Heart left ventricle (tissue), 16 donors: Measurements from ENCODE around the gene PPFIA3. TPM values are rescaled to one million over a fixed set of nuclear protein-coding genes. Genes with fewer than 3 reads are reported as not detected.
A peak's percentile ranks its signal among the peaks of the same experiment; 100 is the strongest.

ENCODE experiments used
- ATAC-seq, 4 donors: fragments of 200-7000 bp; cut with Tn5 transposase; one replicate each; pipeline ENCODE4 v1.9.1; 2020 to 2022; ENCODE audit warnings: moderate library complexity in 4 of 4, mild to moderate bottlenecking in 3 of 4, moderate number of reproducible peaks in 1 of 4
- DNase-seq, 5 donors: peaks; one replicate each; pipeline ENCODE4 v3.0.0-alpha.2; 2020
- H3K27ac ChIP-seq, 12 donors: fragments of 200-600 bp; sonication (generic) in 4 of 12; one replicate each; pipeline versions ENCODE4 v1.5.0 to v1.8.0; 2016 to 2022; ENCODE audit warnings: mild to moderate bottlenecking in 2 of 12
- H3K27me3 ChIP-seq, 9 donors: fragments of 200-600 bp; sonication (generic) in 2 of 9; one replicate each; pipeline versions ENCODE4 v1.5.1 to v1.8.0; 2016 to 2022; ENCODE audit warnings: mild to moderate bottlenecking in 3 of 9
- H3K36me3 ChIP-seq, 9 donors: fragments of 200-600 bp; sonication (generic) in 2 of 9; one replicate each; pipeline versions ENCODE4 v1.5.0 to v1.8.0; 2018 to 2022; ENCODE audit warnings: mild to moderate bottlenecking in 2 of 9
- H3K4me1 ChIP-seq, 12 donors: fragments of 200-600 bp; sonication (generic) in 4 of 12; one replicate each; pipeline versions ENCODE4 v1.5.0 to v1.8.0; 2016 to 2022; ENCODE audit warnings: mild to moderate bottlenecking in 3 of 12
- H3K4me3 ChIP-seq, 12 donors: fragments of 200-600 bp; sonication (generic) in 4 of 12; one replicate each; pipeline versions ENCODE4 v1.5.0 to v1.8.0; 2017 to 2022; ENCODE audit warnings: mild to moderate bottlenecking in 9 of 12, moderate library complexity in 4 of 12
- H3K9me3 ChIP-seq, 12 donors: fragments of 200-600 bp; sonication (generic) in 4 of 12; one replicate each; pipeline versions ENCODE4 v1.5.0 to v1.8.0; 2016 to 2022; ENCODE audit warnings: mild to moderate bottlenecking in 1 of 12
- CTCF ChIP-seq, 12 donors: fragments of 200-600 bp; sonication (generic) in 4 of 12; IDR thresholded peaks; one replicate each; pipeline versions ENCODE4 v1.5.0 to v1.8.0; 2018 to 2022; ENCODE audit warnings: antibody characterized with exemption in 12 of 12, mild to moderate bottlenecking in 5 of 12
- POLR2A ChIP-seq, 2 donors: fragments of 450-650 bp; IDR thresholded peaks; one replicate each; pipeline ENCODE4 v1.6.1; 2017; ENCODE audit warnings: antibody characterized with exemption in 2 of 2, mild to moderate bottlenecking in 2 of 2, moderate library complexity in 2 of 2
- WGBS, 4 donors: extraction: QIAGEN DNeasy Blood & Tissue Kit in 2 of 4; methylation state at CpG; one replicate each; pipeline versions ENCODE4 v1.1.5 to v1.1.7; 2013 to 2018; 5-methylcytosine and 5-hydroxymethylcytosine counted together
- intact Hi-C, 10 donors: fragments of 100-400 bp; cut with DNase I; formaldehyde crosslinking; loops; one replicate each; pipeline versions ENCODE4 v1.11.1 to v1.14.2; 2022
- polyA plus RNA-seq, 2 donors: library from polyadenylated mRNA; stranded (reverse); fragments of 200-250 nt; gene quantifications; one replicate each; pipeline ENCODE4 v1.2.3, GENCODE V29; 2013
- total RNA-seq, 9 donors: library from RNA; depleted of rRNA in 2 of 9; stranded (reverse); fragments of >200 nt in 2 of 9; fragmentation: NEBNext Ultra II Directional in 3 of 9; extraction: Animal tissue kit (Norgen Biotek cat#: 25700) in 3 of 9; gene quantifications; one replicate each; pipeline versions ENCODE4 v1.1.0 to v1.2.4, GENCODE V29; 2016 to 2023
- donor health status: ischemic (EF 13 %, LVEDD 7.1; RV severe dilation, severe dysfunction).
- donor health status: healthy with polysubstance abuse.
- donor health status: DM: no; HTN: yes; CAD: no.
- donor health status: DM: no; HTN: no; CAD: no.
- donor health status: ischemic (EF 25% LVEDD 6.9; RV normal size, moderate dysfunction).
- donor health status: ischemic (EF 25% LVEDD 5.7; RV mildly dilated, moderate dysfunction).
- donor health status: healthy.
- donor health status: DM: yes; HTN: yes; CAD: no.
- donor health status: ischemic (EF 35%, LVEDD 5.7; RV mildly dilated, moderate dysfunction).
- donor health status: nonischemic (EF 11% LVEDD 7.7; RV severe dilation, severe dysfunction).
- donor health status: DM: yes; HTN: yes; CAD: no.
- donor health status: PGD.
- donor health status: ischemic (EF 29% LVEDD 5.4; RV normal size, mild dysfunction).
- donor health status: nonischemic (EF 23%, LVEDD 6.1; RV moderate dilation, normal function).

Gene PPFIA3
- total and polyA plus RNA-seq, 11 donors, result 2.7 to 12.8 (median 5.1) TPM

GRCh38 chr19:49165865-49166301 is 46.5 kb downstream of the PPFIA3 start:
- H3K27ac ChIP-seq, result peak overlapping the region; percentile 72 to 99 (median 90)
- peak in 1 of 5 donors; percentile 58 for DNase-seq
- H3K4me3 ChIP-seq, result peak overlapping the region in 9 of 12 donors; percentile 5 to 34 (median 22)
- peaks cover 5 to 28% (median 19%) of the 10 kb centered on the region in 12 donors for H3K4me1 ChIP-seq
- intact Hi-C loops, result loop anchor here in 1 of 10 donors (5.0 kb wide), 1 partner anchor 41 kb away; no protein-coding TSS in a partner anchor
- TF ChIP-seq POLR2A (IDR thresholded peaks at IDR 0.05) (no peak), CTCF (IDR thresholded peaks at IDR 0.05) (peak in 2 of 12 donors; percentile 9 to 28)
- WGBS, 4 donors, result 45 to 68% (median 53%) methylated on average over 10 to 30 of the region's 30 CpGs
- H3K36me3 ChIP-seq, result peaks cover 0 to 42% (median 31%) of the 10 kb centered on the region in 9 donors
- no peaks in the 10 kb centered on the region for H3K27me3 ChIP-seq
- peak; percentile 44 to 66 (median 46) for ATAC-seq
- no peaks in the 10 kb centered on the region for H3K9me3 ChIP-seq

- no peaks in the 10 kb centered on the region for H3K27me3 ChIP-seq
- H3K4me1 ChIP-seq, result peaks cover 5 to 26% (median 16%) of the 10 kb centered on the region in 12 donors
- no peaks in the 10 kb centered on the region for H3K9me3 ChIP-seq
- H3K4me3 ChIP-seq, result no peak overlapping the region
- ATAC-seq, result no peak
- TF ChIP-seq CTCF (IDR thresholded peaks at IDR 0.05), result no peak
- no peak for TF ChIP-seq POLR2A (IDR thresholded peaks at IDR 0.05)
- intact Hi-C loops, result loop anchor here in 1 of 10 donors (5.0 kb wide), 1 partner anchor 39 kb away; no protein-coding TSS in a partner anchor
- 83 to 88% (median 85%) methylated on average over 24 to 25 of the region's 25 CpGs for WGBS, 4 donors
- H3K27ac ChIP-seq, result no peak overlapping the region
- DNase-seq, result peak in 1 of 5 donors; percentile 52
- H3K36me3 ChIP-seq, result peaks cover 0 to 55% (median 48%) of the 10 kb centered on the region in 9 donors
Measured at GRCh38 chr19:49167857-49168409, 48.6 kb downstream of the PPFIA3 start.

GRCh38 chr19:49168421-49168820 is 49.1 kb downstream of the PPFIA3 start:
- no peak for TF ChIP-seq POLR2A (IDR thresholded peaks at IDR 0.05)
- no peak for TF ChIP-seq CTCF (IDR thresholded peaks at IDR 0.05)
- no peak overlapping the region for H3K4me3 ChIP-seq
- no peak overlapping the region for H3K27ac ChIP-seq
- peaks cover 0 to 58% (median 53%) of the 10 kb centered on the region in 9 donors for H3K36me3 ChIP-seq
- no peaks in the 10 kb centered on the region for H3K9me3 ChIP-seq
- intact Hi-C loops, result loop anchor here in 1 of 10 donors (5.0 kb wide), 1 partner anchor 39 kb away; no protein-coding TSS in a partner anchor
- peaks cover 5 to 26% (median 16%) of the 10 kb centered on the region in 12 donors for H3K4me1 ChIP-seq
- ATAC-seq (no peak), DNase-seq (peak in 1 of 5 donors; percentile 53)
- 92 to 95% (median 95%) methylated on average over 23 of the region's 23 CpGs for WGBS, 4 donors
- H3K27me3 ChIP-seq, result no peaks in the 10 kb centered on the region

GRCh38 chr19:49173198-49173597 is 53.9 kb downstream of the PPFIA3 start:
- no peak for TF ChIP-seq CTCF (IDR thresholded peaks at IDR 0.05)
- no peak for TF ChIP-seq POLR2A (IDR thresholded peaks at IDR 0.05)
- Histone ChIP-seq H3K4me1 (no peaks in the 10 kb centered on the region), H3K27ac (no peak overlapping the region), H3K9me3 (no peaks in the 10 kb centered on the region), H3K4me3 (no peak overlapping the region), H3K36me3 (peaks cover 0 to 92% (median 66%) of the 10 kb centered on the region in 9 donors), H3K27me3 (no peaks in the 10 kb centered on the region)
- intact Hi-C loops, result no loop called here
- WGBS, 4 donors, result 93 to 98% (median 95%) methylated on average over 2 of the region's 2 CpGs
- ATAC-seq (no peak), DNase-seq (no peak)
